Stimulated activated CD4-positive, alpha-beta T cell treated with anti-CD3 and anti-CD28 coated beads, Interleukin-15, amount 100 ng/mL, for 48 hours (primary cell): Measurements from ENCODE around the gene ZNF672.
A peak's percentile ranks its signal among the peaks of the same experiment; 100 is the strongest.
"Not testable (repeated sequence)": the region's sequence is repeated elsewhere in the genome, so short reads cannot be mapped to it uniquely, and the experiment has no call there.

Experiments
- DNase-seq, 2 donors: peaks; one replicate each; pipeline ENCODE4 v3.0.0-alpha.2; 2020; ENCODE audit warnings: low read depth in 2 of 2

Gene ZNF672

DNA sequence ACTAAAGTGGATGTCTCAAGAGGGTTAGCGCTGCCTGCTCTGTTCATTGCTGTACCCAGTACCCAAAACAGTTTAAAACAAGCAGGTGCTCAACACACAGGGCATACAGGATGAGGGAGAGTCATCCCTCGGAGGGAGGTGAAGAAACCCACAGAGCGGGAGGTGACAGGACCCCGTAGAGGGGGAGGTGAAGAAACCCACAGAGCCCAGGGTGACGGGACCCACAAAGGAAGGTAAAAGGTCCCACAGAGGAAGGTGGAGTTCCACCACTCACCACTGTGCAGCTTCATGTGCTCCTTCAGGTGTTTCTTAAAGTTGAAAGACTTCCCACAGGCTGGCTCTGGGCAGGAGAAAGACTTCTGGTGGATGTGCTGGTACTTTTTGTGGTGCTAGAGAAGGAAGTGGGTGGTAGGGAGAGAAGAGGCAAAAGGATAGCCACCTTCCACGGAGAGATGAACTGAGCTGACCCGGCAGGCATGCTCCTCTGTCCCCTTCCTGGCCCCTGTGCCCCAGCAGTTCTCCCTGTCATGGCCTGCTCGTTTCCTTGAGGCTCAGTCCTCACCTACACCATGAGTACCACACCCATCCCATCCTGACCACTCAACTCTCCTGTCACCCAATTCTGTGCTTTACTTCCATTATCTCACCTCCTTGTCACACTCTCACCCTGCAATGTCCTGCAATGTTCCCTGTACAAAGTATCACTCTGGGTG lies 15.8 kb downstream of the ZNF672 start:
- DNase-seq: no peak

DNA sequence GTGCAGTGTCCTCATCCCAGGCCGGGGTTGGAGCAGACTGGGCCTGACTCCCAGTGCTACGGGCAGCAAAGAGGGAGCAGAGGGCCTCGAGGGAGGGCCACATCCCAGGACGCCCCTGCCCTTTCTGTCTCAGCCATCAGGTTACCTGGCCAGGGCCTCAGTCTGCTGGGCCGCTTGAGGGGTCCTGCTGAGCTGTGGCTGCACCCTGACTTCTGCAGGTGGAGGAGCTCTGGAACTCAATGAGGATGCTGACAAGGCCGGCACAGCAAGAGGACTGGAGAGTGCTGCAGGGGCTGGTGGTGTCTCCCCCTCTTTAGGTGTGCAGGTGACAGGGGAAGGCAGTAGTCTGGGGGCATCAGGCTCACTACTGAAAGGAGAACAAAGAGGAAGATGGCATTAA lies 17.6 kb downstream of the ZNF672 start:
- no peak for DNase-seq

DNA sequence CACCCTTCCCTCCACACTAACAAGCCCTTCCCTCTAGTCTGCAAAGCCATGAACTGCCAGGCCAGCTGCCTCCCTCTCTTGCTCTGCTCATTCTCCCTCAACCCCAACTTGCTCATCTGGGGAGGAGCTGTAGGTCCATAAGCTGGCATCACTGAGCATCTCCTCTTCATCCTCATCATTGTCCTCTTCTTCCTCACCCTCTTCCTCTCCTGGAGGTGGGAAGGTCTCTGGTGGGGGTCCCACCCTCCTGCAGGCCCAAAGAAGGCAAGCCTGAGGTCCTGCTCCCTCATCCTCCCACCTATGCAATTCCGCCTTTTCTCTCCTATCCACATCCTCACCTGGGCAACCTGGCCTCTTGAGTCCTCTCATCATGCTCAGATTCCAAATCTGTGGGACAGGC lies 18.2 kb downstream of the ZNF672 start:
- no peak for DNase-seq

DNA sequence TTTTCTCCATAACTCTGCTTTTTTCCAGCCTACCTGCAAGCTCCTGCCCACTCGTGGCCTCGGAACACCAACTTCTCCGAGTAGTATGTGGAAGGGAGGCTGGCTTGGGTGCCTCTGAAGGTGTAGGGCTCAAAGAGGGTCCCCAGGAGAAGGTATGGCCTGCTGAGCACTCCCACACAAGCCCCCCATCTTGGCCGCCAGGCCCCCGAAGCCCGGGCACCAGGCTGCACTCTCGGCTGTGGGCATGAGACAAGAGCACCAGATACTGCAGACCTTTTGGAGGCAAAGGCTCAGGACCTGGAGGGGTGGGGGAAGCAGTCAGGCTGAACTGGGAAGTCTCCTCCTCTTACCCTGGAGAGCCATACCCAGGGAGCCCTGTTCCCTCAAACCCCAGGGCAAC lies 19.2 kb downstream of the ZNF672 start:
- DNase-seq: no peak

DNA sequence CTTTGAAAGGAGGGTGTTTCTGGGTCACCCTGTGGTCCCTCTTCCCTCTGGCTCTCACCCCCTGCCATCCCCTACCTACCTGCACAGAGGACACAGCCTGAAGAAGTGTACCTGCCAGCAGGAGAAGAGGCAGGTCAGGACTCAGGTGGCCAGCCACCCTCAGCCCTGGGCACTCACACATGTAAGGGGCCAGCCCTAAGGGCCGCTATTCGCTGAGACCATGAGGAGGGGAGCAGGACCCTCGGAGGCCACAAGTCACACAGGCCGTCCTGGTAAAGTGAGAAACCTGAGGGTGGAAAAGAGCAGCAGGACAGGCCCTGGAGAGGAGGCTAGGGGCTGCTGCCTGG lies 19.7 kb downstream of the ZNF672 start:
- no peak for DNase-seq

DNA sequence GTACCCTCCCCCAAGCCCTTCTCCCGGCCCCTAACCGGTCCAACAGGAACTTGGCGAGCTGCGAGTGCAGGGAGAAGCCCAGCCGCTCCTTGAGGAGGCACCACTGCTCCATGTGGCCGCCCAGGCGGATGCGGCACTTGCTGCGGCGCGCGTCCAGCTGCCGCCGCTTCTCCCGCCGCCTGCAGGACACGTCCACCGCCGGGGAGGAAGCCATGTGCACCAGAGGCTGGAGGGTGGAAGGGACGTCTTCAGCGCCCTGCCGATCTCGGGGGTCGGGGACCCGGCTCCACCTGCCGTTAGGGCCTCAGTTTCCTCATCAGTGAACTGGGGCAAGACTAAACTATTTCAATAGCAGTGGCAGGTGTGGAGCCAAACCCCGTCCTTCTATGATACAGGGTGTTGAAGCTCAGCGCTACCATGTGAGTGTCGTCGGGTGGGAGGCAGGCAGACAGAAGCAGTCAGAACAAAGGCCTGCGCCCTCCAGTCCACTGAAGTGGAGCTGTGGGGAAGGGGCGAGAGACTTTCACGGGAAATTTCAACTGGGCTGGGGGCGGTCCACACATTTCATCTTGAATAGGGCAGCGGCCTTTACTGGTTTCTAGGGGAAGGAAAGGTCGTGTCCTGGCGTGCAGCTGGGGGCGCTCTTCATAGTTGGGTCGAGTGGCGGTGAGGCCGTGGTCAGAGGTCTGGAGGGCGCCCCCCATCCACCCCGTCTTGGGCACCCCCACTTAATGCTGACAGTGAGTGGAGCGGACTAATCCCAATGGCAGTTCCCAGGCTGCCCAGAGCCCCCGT lies 20.3 kb downstream of the ZNF672 start:
- DNase-seq: peak in 1 of 2 donors; percentile 35

DNA sequence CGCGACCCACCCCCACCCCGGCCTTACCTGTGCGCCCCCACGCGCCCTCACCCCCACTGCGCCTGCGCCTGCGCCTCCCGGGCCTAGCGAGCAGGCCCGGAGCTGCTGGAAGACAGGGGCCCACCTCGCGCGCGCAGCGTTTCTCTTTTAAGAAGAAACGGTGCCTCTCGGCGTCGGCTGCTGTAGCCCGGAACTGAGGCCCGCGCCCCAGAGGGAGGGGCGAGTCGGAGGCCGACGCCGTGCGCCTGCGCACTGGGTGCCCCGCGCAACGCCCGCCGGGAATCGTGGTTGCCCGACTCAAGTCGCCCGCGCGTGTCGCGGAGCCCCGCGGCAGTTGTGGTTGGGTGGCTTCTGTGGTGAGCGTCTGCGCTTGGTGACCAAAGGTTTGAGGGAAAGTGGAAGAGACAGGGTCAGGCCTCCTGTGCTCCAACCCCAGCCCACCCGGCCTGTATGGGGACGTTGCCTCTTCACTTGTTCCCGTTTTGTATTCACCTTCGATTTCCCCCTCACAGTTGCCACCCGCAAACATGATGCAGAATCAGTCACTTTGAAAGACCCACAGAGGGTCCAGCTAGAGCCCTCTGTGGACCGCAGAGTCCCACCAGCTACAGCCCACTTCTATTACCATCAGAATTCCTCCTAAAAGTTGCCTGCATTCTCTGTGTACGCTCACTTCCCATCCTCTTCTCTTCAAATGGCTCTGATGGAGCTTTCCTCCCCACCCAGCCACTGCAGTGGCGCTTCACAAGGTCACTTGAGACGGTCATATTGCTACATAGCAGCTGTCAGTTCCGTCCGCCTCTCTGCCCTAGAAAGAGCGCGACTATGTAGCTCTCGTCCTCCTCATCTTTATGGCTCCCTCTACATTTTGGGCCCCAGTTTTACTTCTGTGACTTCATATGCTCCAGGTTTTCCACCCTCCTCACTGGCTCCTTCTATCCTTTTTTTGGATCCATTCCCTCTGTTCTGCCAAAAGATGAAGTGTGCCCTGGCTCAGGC lies 21.2 kb downstream of the ZNF672 start, which contains the start of gene ZNF692:
Gene ZNF692, minus strand, starts transcription at position 195 of the 999 bp plus-strand sequence. CDS start 776 bp downstream, outside the sequence.
- peak; percentile 96 to 98 for DNase-seq

DNA sequence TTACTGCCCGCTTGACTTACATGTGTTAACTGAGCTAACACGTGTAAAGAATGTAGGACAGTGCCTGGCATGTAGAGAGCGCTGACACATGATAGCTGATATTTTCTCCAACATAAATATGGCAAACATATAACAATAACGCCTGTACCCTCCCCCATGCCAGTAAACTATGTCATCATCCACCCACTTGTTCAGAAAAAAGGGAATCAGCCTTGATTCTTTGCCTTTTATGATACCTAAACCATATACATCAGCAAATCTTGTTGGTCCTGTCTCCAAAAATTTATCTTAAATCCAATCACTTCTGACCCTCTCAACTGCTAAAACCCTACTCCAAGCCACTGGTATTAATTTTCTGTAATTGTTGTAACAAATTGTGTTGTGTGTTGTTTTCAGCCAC lies 22.0 kb downstream of the ZNF672 start:
- no peak for DNase-seq

DNA sequence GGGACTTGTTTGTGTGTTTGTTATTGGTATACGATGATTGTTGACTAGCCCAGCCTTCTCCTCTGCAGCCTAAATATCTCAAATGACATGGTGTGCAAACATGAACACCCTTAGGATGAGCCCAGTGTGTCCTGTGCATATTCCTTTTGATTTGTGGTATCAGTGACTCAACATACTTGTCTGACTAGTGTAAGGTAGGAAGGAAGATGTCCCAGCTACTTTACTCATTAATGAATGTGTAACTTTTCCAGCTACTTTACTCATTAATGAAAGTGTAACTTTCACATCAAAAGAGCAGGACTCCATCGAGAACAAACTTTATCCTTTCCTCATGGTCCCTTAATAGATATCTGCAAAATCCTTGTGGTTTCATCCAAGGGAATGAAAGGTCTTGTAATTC lies 23.6 kb downstream of the ZNF672 start:
- DNase-seq: no peak

DNA sequence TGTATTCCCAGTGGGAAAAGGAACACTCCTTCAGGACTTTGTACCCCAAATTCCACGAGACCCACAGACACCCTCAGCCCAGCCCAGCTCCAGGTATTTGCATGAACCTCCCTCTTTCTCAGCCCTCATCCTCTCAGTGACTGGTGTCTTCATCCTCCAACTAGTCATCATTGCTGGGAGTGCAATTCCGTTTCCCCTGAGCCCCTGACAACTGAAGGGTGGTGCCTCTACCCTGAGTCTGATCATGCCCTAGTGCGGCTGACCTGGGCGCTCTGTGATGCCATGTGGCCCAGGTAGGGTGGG lies 24.6 kb downstream of the ZNF672 start:
- no peak for DNase-seq

DNA sequence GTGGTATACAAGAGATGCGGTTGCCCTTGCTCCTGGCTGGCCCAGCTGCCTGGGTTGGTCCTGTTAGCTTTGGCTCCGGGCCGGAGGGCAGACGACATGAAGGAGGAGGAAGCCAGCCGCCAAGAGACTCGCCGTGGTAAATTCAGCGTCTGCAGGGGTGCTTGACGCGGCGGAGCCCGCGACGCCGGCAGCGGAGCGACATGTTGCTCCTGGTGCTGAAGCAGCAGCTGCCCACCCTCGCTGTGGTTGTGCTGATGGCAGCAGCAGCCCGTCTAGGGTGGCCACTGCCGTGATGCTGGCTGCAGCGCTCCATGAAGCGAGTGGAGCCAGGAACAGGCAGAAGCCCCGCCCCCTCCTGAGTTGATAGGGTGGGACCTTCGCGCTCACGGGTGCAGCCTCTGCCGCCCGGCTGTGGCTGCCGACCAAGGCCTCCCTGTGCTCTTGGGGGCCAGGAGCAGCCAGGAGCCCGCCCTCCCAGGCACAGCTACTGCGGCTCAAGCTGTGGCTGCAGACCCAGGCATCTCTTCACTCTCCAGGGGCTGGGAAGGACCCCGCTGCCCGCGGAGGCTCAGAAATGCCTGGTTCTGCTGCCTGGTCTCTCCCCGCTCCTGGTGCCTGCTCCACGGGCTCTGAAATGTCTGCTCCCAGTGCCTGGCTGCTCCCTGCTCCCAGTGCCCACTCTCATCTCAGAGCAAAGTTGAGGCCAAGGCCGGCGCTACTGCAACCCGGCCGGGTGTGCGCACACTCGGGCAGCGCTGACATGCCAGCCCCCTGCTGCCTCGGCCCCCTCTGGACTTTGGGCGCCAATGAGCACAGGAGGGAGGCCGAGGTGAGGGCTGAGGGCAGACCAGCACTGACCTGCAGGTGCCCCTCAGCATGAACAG lies 25.2 kb downstream of the ZNF672 start:
- peak; percentile 56 to 81 for DNase-seq

DNA sequence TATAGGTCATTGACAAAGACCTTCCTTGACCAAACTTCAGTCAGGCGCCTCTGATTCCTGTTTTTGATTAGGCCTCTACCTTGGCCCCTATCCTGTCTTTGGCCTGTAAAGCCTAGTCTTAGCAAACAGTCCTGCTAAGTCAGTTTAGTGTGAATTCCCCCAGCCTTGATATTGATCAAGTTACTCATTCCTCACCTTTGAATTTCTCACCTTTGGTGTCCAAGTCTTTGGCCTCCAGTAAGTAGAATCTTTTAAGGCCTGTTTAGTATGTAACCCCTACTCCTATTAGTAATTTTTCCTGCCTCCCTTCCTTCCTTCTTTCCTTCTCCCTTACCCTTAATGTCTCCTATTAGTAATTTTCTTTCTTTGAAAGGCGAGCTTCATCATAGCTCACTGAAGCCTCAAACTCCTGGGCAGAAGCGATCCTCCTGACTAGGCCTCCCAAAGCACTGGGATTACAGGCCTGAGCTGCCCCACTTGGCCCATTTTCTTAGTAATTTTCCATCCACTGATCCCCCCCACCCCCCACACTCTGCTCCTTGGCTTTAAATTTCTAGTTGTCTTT lies 33.9 kb downstream of the ZNF672 start:
- DNase-seq: no peak

DNA sequence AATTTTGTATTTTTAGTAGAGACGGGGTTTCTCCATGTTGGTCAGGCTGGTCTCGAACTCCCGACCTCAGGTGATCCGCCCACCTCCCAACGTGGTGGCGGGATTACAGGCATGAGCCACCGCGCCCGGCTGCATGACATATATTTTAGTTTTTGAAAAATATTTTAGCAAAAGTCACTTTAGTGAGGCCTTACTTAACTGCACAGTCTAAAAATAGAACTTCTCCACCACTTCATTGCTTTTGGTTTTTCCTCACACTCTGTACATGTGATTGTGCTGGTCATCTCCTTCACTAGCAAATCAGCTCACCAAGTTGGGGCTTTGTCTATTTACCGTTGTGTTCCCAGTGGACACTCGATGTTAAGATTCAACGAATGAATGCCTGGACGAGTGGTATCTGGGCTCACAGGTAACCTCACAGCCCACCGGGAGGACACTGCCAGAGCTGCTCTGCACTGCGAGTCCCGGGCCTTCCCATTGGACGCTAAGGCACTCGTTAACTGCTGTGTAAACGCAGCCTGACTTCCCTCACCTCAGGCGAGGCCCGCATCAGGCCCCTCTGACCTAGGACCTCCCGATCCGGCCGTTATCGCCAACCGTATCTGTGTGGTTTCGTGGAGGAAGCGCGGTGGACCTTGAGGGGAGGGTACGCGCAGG lies 34.9 kb downstream of the ZNF672 start:
- peak in 1 of 2 donors; percentile 36 for DNase-seq

DNA sequence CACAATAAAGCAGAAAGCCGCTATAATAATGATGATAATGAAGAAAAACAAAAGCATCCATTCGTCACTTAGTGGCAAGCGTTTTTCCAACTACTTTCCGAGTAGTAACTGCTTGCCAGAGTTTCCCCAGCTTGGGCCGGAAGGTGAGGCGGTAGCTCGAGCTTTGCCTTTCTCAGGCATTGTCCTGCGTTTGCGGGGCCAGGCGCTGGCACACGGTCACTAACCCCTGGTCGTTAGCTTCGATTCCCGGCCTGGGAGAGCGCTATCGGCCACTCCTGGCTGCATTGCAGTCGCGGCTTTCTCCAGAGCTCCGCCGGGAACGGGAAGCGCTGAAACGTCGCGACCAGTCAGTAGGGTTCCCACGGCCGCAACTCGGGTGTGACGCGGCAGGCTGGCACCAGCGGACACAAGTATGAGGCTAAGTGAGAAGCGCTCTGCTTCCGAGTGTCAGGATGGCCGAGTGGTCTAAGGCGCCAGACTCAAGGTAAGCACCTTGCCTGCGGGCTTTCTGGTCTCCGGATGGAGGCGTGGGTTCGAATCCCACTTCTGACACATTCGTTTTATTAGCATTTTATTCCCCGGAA lies 35.5 kb downstream of the ZNF672 start:
- peak; percentile 91 to 92 for DNase-seq

DNA sequence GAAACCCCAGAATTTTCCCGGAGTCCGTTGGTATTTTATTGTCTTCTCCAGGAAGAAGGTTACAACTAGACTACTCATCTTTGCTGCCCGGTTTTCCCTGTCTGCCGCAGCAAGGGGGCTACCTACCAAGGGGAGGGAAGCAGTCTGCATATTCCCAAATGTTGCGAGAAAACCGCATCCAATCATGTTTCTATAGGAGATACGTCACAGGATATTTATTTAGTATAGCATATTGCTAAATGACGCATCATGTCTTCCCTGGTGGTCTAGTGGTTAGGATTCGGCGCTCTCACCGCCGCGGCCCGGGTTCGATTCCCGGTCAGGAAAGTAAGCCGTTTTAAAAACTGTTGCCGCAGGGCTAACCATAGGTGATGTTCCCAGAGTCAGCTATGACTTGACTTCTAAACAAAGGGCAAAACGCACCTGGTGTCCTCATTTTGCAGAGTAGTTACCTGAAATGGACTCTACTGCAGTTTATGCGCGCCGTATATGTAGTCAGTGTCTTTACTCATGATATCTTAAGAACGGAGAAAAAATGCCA lies 36.0 kb downstream of the ZNF672 start:
- peak; percentile 68 to 70 for DNase-seq

DNA sequence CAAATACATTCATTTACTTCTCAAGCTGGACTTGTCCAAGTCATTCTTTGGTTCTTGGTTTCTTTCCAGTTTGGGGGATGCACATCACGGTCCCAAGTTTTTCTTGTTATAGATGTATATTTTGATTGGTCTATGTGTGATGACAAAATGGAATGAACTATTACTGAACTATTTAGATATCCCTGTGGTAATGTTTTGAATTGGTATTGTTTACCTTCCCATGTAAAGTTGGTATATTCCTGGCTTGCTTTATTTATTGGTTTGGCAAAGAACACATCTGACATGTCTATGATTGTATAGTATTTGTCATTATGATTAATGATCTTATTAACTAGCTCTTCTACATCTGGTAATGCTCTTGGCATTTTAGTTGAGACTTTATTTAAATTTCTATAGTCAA lies 43.2 kb downstream of the ZNF672 start:
- no peak for DNase-seq

DNA sequence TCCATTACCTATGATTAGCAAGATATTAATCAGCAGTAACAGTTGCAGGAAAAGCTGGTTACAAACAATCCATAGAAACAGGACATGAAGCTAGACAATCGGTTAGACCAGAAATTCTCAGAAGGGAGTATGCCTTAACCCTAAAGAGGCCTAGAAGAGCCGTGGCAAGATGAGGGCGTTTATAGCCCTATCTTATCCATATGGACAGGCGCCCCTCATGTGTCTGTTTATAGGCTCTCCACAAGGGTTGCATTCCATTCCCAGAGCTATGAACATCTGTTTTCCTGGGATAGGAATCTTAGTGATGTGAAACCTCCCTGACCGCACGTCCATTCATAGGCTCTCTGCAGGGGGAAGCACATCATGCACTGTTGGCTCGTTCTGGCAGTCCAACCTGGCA lies 44.4 kb downstream of the ZNF672 start:
- DNase-seq: not testable (repeated sequence)

DNA sequence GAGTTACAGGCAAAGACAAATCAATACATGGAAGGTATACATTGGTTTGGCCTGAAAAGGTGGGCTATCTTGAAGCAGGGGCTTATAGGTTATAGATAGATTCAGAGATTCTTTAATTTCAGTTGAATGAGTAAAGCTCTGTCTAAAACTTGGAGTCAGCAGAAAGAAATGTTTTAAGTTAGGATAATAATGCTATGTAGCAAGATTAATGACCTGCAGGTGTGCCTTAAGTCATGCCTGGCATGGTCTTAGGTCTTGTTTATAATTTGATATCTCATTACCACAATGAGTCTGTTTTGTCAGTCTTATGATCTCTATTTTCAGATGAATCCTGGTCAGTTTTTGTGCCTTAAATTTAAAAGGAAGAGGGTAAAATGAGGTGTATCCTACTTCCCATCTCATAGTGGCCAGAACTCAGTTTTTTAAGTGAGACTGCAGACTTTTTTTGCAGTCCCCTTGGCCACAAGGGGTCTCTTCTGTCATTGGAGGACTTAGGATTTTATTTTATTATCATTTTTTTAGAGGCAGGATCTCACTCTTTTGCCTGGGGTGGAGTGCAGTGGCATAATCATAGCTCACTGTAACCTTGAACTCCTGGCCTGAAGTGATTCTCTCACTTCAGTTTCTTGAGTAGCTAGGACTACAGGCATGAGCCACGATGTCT lies 46.7 kb downstream of the ZNF672 start:
- no peak for DNase-seq

DNA sequence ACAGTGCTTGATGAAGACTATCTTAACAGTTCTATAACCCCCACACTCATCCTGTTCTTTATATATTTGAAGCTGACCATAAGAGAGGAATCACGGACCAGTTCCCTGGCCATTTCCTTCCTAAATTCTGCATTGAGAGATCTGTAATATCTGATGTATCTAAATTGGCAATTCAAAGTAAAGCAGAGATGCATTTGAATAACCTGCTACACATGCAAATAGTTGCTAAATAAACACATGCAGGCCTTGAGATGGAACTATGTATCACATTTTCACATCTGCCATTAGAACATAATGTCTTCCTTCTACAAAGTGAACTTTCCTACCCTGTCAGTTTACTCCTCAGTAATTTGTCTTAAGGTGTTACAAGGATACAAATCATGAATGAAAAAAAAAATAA lies 47.6 kb downstream of the ZNF672 start:
- no peak for DNase-seq
